Lower leg skin (tissue), 3 donors: ENCODE measurements around the gene F11.

Source experiments
- CTCF ChIP-seq, 3 donors: fragments of 450-650 bp; IDR thresholded peaks; one replicate each; pipeline ENCODE4 v1.5.1; 2016; ENCODE audit warnings: antibody characterized with exemption in 3 of 3, mild to moderate bottlenecking in 3 of 3, moderate library complexity in 2 of 3
- POLR2A ChIP-seq, 2 donors: fragments of 450-650 bp; IDR thresholded peaks; one replicate each; pipeline ENCODE4 v1.6.1; 2016 to 2017; ENCODE audit warnings: antibody characterized with exemption in 2 of 2, mild to moderate bottlenecking in 1 of 2, moderate library complexity in 1 of 2

GRCh38 chr4:186335793-186336192 is 69.8 kb downstream of the F11 start:
- TF ChIP-seq POLR2A (IDR thresholded peaks at IDR 0.05) (no peak), CTCF (IDR thresholded peaks at IDR 0.05) (no peak)
